Epithelial cell of proximal tubule (primary cell): Measurements from ENCODE around the gene SF1. TPM values are rescaled to one million over a fixed set of nuclear protein-coding genes. Genes with fewer than 3 reads are reported as not detected.

ENCODE experiments used
- DNase-seq: peaks from one replicate; pipeline ENCODE4 v3.0.0-alpha.2; 2011; ENCODE audit warnings: low read depth
- H3K4me3 ChIP-seq: 2 replicates; pipeline ENCODE4 v1.5.1; 2011; ENCODE audit warnings: low read depth, mild to moderate bottlenecking, low read length
- total RNA-seq: library from RNA; depleted of rRNA; stranded (reverse); fragments of >200 nt; gene quantifications from 2 replicates; pipeline ENCODE4 v1.2.3, GENCODE V29; 2015
- TF ChIP-seq, protein P1 (sequence below): conservative IDR thresholded peaks from 2 replicates; pipeline ENCODE4 v1.5.1; 2012; ENCODE audit warnings: low read depth, mild to moderate bottlenecking, low read length

Gene SF1
- total RNA-seq, 1 donor from 2014 or later: 111 TPM

DNA sequence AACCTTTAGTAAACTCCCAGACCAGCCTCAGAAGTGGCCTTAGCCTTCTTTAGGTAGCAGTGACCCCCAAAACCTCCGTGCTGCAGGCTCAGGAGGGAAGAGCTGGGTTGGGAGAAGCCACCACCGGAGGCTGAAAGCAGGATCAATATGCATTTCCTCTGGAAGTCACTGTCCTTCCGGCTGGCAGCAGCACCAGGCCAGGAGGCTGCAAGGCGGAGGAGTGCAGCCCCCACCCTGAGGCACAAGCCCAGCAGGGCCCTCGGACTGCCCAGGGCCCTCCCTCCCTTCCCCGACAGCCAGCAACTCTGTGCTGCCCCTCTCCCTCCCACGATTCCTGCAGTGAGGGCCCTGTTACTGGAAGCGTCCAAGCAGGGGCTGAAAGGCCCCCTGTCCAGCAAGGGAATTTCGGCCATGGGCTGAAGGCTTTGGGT is 52.1 kb downstream of the SF1 start:
- DNase-seq: no peak
- TF ChIP-seq, protein P1, sequence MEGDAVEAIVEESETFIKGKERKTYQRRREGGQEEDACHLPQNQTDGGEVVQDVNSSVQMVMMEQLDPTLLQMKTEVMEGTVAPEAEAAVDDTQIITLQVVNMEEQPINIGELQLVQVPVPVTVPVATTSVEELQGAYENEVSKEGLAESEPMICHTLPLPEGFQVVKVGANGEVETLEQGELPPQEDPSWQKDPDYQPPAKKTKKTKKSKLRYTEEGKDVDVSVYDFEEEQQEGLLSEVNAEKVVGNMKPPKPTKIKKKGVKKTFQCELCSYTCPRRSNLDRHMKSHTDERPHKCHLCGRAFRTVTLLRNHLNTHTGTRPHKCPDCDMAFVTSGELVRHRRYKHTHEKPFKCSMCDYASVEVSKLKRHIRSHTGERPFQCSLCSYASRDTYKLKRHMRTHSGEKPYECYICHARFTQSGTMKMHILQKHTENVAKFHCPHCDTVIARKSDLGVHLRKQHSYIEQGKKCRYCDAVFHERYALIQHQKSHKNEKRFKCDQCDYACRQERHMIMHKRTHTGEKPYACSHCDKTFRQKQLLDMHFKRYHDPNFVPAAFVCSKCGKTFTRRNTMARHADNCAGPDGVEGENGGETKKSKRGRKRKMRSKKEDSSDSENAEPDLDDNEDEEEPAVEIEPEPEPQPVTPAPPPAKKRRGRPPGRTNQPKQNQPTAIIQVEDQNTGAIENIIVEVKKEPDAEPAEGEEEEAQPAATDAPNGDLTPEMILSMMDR: no peak
- no peak overlapping the region for H3K4me3 ChIP-seq

DNA sequence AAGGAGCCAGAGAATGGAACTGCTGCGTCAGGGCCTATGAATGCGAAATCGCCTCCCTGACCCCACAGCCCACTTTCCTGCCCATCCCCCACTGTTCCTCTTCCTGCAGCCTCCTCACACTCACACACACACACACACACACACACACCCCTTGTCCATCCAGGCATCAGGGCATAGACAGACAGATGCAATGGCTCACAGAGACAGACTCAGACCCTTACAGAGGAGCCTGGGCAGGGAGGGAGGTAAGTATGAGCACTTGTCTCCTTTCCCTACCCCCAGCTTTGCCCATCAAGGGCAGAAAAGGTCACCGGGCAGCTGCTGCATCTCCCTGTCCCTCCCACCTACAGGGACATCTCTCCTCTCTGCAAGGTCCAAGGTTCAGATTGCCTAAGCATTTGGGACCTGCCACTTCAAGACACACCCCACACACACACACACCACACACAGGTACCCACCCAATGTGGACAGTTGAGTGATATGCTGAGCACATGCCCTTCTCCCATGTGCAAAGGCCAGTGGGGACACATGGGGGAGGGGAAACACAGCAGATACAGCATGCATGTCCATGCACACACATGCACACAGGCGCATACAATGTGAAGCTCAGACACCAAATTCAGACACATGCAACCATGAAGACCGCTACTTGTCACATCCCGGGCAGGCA is 53.3 kb downstream of the SF1 start:
- TF ChIP-seq, protein P1: no peak
- no peak for DNase-seq
- no peak overlapping the region for H3K4me3 ChIP-seq

GRCh38 chr11:64723907-64724862 is 54.2 kb downstream of the SF1 start:
- no peak for DNase-seq
- no peak overlapping the region for H3K4me3 ChIP-seq
- TF ChIP-seq, protein P1: no peak

GRCh38 chr11:64723117-64723906 is 55.0 kb downstream of the SF1 start, which contains the start of gene NRXN2:
TSS of gene NRXN2 (minus strand) at chr11:64723197. CDS start at chr11:64713699, 9,498 bp downstream.
- TF ChIP-seq, protein P1: peak; percentile 92
- no peak for DNase-seq
- H3K4me3 ChIP-seq: peak within 1 kb of the TSS; percentile 70

- TF ChIP-seq, protein P1: no peak
- no peak for DNase-seq
- no peak overlapping the region for H3K4me3 ChIP-seq
These were observed 55.9 kb downstream of the SF1 start for GRCh38 chr11:64722141-64723065.

- TF ChIP-seq, protein P1: no peak
- DNase-seq: no peak
- no peak overlapping the region for H3K4me3 ChIP-seq
These were observed 57.0 kb downstream of the SF1 start for GRCh38 chr11:64721359-64721699.
